ENCODE measurements around the gene PTPRU. TPM values are rescaled to one million over a fixed set of nuclear protein-coding genes. Genes with fewer than 3 reads are reported as not detected.

PTPRU gene
- total and polyA plus RNA-seq, 2 experiments from 2014 or later: 8.0 to 105 TPM

DNA sequence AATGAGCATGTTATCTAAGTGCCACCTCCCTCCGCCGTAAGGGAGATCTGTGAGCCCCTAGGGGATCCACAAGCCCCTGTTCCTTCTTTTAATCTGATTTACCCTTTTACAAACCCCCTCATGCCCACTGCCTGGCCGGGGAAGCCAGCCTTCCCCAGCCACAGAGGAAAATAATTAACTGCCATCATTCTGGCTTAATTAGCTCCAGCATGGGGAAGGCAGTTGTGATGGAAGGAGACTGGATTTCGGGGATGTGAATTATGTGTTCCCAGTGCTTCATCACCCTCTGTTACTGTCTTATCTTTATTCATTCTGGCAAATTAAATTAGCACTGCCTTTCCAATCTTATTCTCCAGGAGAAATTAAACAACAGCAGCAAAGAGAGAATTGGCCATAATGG, 135.8 kb downstream of the PTPRU start (continued):
- TF ChIP-seq, protein P1, sequence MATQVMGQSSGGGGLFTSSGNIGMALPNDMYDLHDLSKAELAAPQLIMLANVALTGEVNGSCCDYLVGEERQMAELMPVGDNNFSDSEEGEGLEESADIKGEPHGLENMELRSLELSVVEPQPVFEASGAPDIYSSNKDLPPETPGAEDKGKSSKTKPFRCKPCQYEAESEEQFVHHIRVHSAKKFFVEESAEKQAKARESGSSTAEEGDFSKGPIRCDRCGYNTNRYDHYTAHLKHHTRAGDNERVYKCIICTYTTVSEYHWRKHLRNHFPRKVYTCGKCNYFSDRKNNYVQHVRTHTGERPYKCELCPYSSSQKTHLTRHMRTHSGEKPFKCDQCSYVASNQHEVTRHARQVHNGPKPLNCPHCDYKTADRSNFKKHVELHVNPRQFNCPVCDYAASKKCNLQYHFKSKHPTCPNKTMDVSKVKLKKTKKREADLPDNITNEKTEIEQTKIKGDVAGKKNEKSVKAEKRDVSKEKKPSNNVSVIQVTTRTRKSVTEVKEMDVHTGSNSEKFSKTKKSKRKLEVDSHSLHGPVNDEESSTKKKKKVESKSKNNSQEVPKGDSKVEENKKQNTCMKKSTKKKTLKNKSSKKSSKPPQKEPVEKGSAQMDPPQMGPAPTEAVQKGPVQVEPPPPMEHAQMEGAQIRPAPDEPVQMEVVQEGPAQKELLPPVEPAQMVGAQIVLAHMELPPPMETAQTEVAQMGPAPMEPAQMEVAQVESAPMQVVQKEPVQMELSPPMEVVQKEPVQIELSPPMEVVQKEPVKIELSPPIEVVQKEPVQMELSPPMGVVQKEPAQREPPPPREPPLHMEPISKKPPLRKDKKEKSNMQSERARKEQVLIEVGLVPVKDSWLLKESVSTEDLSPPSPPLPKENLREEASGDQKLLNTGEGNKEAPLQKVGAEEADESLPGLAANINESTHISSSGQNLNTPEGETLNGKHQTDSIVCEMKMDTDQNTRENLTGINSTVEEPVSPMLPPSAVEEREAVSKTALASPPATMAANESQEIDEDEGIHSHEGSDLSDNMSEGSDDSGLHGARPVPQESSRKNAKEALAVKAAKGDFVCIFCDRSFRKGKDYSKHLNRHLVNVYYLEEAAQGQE (IDR thresholded peaks at IDR 0.05; ENCODE audit: unreplicated experiment): no peak

Other genes starting within 250 kb of the PTPRU start
- gene TMEM200B, start 112.6 kb upstream of the PTPRU start, total RNA-seq (2014; rRNA removed; shearing (Covaris generic)): 8.7 TPM in 2 replicates
- 4.9 and 5.3 TPM in 2 replicates for gene TMEM200B, start 112.6 kb upstream of the PTPRU start, polyA plus RNA-seq (2016; fragmentation: Nextera tagmentation; extraction: Ambion mirVana)
- 54.4 and 58.4 TPM in 2 replicates for gene SRSF4, start 54.6 kb upstream of the PTPRU start, total RNA-seq (2014; rRNA removed; shearing (Covaris generic))
- gene SRSF4, start 54.6 kb upstream of the PTPRU start, polyA plus RNA-seq (2016; fragmentation: Nextera tagmentation; extraction: Ambion mirVana): 98.3 and 98.8 TPM in 2 replicates
- gene MECR, start 5.6 kb upstream of the PTPRU start, total RNA-seq (2014; rRNA removed; shearing (Covaris generic)): 14.3 and 25.7 TPM in 2 replicates
- 29.4 and 32.3 TPM in 2 replicates for gene MECR, start 5.6 kb upstream of the PTPRU start, polyA plus RNA-seq (2016; fragmentation: Nextera tagmentation; extraction: Ambion mirVana)

All from GM23338 (cell line).